Body of pancreas (tissue), 4 donors: ENCODE data around the gene ZNF473.
"Not testable (repeated sequence)": the region's sequence is repeated elsewhere in the genome, so short reads cannot be mapped to it uniquely, and the experiment has no call there.

Experiments
- POLR2A ChIP-seq, 3 donors: fragments of 450-650 bp; IDR thresholded peaks; one replicate each; pipeline ENCODE4 v1.6.1; 2016; ENCODE audit warnings: antibody characterized with exemption in 3 of 3, mild to moderate bottlenecking in 2 of 3
- TF ChIP-seq, protein P1 (sequence below), 7 experiments: fragments of 450-650 bp in 4 of 7; fragments of 200-600 bp in 3 of 7; sonication (generic) in 3 of 7; IDR thresholded peaks; one replicate each; pipeline ENCODE4 v1.5.1; 2016 to 2019; ENCODE audit warnings: antibody characterized with exemption in 7 of 7

DNA sequence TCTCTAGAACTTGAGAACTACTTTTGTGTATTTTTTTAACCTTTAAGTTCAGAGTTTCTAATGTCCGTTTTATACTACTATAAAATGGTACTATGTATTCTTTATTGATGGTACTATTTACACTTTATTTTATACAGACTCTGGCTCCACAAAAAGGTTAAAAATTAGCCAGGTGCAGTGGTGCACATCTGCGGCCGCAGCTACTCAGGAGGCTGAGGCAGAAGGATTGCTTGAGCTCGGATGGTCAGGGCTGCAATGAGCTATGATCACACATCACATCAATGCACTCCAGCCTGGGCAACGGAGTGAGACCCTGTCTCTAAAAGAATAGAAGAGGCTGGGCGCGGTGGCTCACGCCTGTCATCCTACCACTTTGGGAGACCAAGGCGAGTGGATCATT lies 66.0 kb downstream of the ZNF473 start:
- TF ChIP-seq, protein P1, sequence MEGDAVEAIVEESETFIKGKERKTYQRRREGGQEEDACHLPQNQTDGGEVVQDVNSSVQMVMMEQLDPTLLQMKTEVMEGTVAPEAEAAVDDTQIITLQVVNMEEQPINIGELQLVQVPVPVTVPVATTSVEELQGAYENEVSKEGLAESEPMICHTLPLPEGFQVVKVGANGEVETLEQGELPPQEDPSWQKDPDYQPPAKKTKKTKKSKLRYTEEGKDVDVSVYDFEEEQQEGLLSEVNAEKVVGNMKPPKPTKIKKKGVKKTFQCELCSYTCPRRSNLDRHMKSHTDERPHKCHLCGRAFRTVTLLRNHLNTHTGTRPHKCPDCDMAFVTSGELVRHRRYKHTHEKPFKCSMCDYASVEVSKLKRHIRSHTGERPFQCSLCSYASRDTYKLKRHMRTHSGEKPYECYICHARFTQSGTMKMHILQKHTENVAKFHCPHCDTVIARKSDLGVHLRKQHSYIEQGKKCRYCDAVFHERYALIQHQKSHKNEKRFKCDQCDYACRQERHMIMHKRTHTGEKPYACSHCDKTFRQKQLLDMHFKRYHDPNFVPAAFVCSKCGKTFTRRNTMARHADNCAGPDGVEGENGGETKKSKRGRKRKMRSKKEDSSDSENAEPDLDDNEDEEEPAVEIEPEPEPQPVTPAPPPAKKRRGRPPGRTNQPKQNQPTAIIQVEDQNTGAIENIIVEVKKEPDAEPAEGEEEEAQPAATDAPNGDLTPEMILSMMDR (IDR thresholded peaks at IDR 0.05) = not testable (repeated sequence)
- not testable (repeated sequence) for TF ChIP-seq POLR2A (IDR thresholded peaks at IDR 0.05)
